C4-2B (cell line): Measurements from ENCODE around the gene CLEC16A.

Experiments used
- H3K27ac ChIP-seq: fragments of 450-650 bp; 2 replicates; pipeline ENCODE4 v1.5.1; 2017
- ZFX ChIP-seq: fragments of 450-650 bp; IDR thresholded peaks from 2 replicates; pipeline ENCODE4 v1.6.1; 2017
- TF ChIP-seq, protein P1 (sequence below): fragments of 450-650 bp; conservative IDR thresholded peaks from 2 replicates; pipeline ENCODE4 v1.5.1; 2017; ENCODE audit warnings: mild to moderate bottlenecking

Gene CLEC16A

DNA sequence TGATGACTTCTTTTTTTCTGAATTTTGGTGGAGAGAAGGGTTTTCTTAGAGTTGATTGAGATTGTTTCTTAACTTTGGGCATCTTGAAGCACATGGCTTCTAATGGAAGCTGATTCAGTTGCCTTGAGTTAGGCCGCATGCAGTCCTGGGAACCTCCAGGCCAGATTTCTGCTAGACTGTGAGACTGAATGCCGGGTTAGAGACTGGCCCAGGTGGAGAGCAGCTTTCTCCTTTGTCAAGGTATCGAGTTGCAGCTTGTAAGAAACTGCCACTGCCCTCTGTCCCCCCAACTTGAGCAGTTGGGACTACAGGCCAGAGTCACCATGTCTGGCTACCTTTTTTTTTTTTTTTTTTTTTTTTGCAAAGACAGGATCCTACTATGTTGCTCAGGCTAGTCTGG is 77.6 kb downstream of the CLEC16A start:
- H3K27ac ChIP-seq = no peak overlapping the region
- TF ChIP-seq ZFX = no peak
- TF ChIP-seq, protein P1, sequence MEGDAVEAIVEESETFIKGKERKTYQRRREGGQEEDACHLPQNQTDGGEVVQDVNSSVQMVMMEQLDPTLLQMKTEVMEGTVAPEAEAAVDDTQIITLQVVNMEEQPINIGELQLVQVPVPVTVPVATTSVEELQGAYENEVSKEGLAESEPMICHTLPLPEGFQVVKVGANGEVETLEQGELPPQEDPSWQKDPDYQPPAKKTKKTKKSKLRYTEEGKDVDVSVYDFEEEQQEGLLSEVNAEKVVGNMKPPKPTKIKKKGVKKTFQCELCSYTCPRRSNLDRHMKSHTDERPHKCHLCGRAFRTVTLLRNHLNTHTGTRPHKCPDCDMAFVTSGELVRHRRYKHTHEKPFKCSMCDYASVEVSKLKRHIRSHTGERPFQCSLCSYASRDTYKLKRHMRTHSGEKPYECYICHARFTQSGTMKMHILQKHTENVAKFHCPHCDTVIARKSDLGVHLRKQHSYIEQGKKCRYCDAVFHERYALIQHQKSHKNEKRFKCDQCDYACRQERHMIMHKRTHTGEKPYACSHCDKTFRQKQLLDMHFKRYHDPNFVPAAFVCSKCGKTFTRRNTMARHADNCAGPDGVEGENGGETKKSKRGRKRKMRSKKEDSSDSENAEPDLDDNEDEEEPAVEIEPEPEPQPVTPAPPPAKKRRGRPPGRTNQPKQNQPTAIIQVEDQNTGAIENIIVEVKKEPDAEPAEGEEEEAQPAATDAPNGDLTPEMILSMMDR = no peak

DNA sequence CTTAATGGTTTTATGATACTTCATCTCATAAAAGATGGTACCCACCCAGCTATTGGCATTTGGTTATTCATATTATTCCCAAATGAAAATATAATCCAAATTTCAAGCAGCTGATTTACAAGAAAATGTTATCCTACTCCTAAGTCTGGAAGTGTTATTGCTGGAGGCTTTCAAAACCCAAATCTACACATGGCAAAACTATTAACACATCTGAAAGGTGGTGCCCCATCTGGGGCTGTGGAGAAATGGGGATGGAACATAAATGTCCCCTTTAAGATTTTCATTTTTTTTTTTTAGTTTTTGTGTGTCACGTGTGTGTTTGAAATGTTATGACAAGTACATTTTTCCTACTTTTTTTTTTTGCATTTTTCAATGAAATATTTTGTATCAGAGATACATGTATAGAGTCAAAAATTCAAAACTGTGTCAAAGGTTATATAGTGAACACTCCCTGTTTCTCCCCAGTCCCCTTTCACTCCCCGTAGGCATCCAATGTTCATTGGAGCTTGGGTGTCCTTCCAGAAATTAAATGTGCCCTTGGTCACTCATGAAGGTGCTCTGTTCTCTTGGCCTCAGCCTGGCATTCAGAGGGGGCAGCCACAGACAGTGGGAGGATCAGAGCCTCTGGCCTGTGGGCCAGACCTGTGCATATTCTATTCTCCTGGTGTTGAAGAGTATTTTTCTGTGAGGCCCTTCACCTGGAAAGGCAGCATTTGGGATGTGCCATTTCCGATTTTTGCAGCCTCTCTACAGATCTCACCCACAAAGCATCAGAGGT is 79.1 kb downstream of the CLEC16A start:
- TF ChIP-seq ZFX = no peak
- TF ChIP-seq, protein P1 = no peak

DNA sequence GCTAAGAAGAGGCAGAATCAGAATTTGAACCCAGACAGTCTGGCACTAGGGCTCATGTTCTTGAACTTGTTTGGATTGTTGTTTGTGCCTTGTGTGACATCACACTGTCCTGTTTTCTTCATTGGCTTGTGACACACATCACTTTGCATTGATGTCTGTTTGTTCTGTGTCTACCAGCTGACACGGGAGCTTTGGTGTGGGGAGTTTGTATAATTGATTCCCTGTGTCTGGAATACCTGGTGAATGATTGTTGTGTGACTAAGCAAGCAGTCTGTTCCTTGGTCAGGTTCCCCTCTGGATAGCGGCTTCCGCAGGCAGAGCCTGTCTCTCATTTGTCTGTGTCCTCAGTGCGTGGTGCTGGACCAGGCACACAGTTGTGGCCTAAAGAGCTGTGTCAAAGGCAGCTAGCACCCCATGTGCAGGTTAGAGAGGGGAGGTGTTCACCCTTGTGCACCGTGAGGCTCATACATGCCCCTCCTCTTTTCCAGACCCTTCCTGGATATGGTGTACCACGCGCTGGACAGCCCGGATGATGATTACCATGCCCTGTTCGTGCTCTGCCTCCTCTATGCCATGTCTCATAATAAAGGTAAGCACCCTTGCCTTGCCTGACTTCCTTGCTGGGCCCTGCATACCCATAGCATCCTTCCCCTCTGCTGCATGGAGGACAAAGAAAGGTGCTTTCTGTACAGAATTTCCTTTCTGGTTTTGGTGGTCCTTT is 80.1 kb downstream of the CLEC16A start:
- H3K27ac ChIP-seq = no peak overlapping the region
- TF ChIP-seq, protein P1 = no peak
- no peak for TF ChIP-seq ZFX

More for the DNA sequence above, 79.1 kb downstream of the CLEC16A start:
- no peak overlapping the region for H3K27ac ChIP-seq

DNA sequence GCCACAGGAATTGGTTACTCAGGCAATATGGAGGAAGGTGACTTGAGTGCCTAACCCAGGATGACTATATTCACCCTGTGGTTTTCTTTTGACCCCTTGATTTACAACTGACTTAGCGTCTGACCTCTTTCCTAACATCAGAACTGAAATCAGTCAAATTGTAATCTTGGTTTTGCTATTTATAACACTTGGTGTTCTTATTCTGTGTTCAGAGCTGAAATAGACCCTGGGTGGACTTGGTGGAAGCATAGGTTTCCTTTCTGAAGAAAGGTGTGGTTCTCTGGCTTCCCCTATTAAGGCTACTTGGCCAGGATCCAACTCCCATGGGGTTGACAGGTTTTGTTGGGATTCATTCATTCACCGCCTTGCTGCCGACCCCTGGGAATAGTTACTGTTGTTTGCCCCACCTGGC is 80.8 kb downstream of the CLEC16A start:
- TF ChIP-seq, protein P1 = no peak
- no peak for TF ChIP-seq ZFX
- H3K27ac ChIP-seq = no peak overlapping the region

DNA sequence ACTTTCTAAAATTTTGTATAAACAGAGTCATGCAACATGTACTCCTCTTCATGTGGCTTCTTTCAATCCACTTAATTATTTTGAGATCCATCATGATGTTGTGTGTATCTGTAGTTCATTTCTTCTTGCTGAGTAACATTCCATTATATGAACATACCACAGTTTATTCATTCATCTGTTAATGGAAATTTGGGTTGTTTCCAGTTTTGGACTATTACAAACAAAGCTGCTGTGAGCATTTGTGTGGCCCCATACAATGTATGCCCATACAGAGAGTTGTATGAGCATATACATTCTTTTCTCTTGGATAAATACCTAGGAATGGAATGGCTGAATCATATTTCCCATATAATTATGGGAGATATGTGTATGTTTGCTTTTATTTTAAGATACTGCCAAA is 85.6 kb downstream of the CLEC16A start:
- TF ChIP-seq ZFX = no peak
- TF ChIP-seq, protein P1 = no peak
- no peak overlapping the region for H3K27ac ChIP-seq

DNA sequence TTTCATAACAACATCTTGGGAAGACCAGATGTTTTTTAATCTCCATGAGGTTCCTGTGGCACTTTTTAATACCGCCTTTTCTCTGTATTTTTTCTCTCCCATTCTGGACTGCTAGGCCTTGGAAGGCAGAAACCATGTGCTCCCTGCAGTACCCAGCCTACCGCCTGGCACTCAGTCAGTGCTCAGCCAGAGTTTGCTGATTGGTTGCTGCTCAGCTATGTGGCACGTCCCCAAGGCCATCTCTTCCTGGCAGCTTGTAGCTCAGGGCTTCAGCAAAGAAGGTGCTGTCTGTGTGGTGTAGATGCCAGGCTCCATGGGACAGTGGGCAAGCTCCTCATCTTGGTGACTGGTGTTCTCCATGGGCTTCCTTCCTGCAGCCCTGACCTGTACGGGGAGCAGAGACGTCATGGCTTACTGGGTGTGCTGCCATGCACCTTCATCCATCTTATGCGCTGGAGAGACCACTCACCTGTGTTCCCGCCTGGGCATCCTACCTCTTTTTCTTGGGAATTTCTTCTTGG is 86.7 kb downstream of the CLEC16A start:
- no peak overlapping the region for H3K27ac ChIP-seq
- TF ChIP-seq, protein P1 = no peak
- no peak for TF ChIP-seq ZFX
